Stimulated activated CD8-positive, alpha-beta memory T cell treated with anti-CD3 and anti-CD28 coated beads, Interleukin-7, amount 100 ng/mL, for 1 hour (primary cell): ENCODE data around the gene CD22.
"Not testable (repeated sequence)": the region's sequence is repeated elsewhere in the genome, so short reads cannot be mapped to it uniquely, and the experiment has no call there.

Experiments used
- DNase-seq, 2 donors: peaks; one replicate each; pipeline ENCODE4 v3.0.0-alpha.2; 2020; ENCODE audit warnings: low read depth in 2 of 2

Gene CD22

DNA sequence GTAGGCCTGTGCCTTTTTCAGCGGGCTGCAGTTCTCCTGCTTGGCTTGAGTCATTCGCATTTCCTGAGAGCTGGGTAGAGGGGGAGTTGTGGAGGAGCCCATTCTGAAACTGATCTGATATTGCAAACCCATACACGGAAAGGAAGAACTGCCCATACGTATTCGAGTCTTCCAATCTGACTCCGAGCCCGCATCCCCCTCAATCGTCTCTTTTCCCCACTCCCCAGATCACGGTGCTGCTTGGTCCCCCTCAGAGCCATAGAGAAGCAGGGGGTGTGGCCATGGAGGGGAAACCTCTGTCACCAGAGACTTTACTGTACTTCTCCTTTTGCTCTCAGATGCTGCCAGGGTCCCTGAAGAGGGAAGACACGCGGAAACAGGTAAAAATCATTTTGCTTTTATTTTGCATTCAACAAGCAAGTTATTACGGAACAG lies at the start of gene CD22:
CD22 (plus strand) TSS at position 337 of the 435 bp plus-strand sequence. CDS start 2,854 bp downstream, outside the sequence.
- no peak for DNase-seq

DNA sequence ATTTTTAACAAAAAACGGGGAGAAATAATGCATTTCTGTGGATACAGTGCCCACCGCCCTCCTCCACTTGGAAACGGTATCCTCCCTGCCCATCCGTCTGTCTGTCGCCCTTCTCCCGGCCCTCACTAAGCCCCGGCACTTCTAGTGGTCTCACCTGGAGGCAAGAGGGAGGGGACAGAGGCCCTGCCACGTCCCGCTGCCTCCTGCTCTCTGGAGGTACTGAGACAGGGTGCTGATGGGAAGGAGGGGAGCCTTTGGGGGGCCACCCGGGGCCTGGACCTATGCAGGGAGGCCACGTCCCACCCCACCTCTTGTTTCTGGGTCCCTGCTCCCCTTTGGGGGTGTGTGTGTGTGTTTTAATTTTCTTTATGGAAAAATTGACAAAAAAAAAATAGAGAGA lies 49.6 kb upstream of the CD22 start:
- DNase-seq: no peak

DNA sequence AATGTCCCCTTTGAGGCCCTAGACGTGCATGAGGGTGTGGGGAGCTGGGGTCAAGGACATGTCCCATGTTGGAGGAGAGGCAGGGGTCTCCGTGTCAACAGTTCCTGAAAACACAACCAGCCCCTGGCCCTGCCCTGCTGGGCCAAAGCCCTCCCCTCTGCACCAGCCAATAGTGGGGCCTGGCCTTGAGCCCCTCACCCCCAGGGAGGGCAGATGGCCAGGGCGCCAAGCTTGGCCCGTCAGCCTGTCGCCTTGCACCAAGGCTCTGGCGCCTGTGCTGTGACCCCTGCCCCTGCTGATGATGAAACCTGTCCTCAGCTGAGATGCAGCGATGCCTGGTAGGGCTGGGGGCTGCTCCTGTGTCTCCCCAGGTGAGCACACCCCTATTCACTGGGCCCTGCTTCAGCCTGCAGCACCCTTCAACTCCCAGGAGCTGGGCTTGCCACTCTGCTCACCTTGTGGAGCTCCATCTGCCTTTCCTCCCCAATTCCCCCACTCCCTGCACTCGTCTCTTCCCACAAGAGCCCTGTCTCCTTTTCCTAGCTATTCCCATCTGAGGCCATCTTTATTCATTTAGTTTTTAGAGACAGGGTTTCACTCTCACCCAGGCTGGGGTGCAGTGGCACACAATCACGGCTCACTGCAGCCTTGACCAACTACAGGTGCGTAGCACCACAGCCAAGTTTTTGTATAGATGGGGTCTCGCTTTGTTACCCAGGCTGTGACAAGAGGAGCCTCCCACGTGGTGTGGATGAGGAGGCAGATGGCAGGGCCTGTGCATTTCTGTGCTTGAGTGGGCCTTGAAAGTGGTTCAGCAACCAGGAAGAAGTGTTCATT lies 48.8 kb upstream of the CD22 start:
- no peak for DNase-seq

DNA sequence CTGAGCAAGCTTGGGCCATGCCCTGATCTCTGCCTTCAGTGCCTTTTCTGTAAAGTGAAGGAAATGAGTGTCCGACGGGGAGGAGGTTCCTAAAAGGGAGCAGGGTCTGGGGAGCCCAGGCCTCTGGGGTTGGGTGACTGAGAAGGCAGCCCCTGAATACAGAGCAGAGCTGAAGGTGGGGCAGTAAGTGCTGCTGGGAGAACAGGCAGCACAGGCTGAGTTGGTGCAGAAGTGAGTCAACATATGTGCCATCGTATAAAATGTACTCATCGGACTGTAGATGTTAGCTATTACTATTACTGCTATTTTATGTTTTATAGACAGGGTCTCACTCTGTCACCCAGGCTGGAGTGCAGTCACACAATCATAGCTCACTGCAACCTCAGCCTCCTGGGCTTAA lies 47.7 kb upstream of the CD22 start:
- no peak for DNase-seq

DNA sequence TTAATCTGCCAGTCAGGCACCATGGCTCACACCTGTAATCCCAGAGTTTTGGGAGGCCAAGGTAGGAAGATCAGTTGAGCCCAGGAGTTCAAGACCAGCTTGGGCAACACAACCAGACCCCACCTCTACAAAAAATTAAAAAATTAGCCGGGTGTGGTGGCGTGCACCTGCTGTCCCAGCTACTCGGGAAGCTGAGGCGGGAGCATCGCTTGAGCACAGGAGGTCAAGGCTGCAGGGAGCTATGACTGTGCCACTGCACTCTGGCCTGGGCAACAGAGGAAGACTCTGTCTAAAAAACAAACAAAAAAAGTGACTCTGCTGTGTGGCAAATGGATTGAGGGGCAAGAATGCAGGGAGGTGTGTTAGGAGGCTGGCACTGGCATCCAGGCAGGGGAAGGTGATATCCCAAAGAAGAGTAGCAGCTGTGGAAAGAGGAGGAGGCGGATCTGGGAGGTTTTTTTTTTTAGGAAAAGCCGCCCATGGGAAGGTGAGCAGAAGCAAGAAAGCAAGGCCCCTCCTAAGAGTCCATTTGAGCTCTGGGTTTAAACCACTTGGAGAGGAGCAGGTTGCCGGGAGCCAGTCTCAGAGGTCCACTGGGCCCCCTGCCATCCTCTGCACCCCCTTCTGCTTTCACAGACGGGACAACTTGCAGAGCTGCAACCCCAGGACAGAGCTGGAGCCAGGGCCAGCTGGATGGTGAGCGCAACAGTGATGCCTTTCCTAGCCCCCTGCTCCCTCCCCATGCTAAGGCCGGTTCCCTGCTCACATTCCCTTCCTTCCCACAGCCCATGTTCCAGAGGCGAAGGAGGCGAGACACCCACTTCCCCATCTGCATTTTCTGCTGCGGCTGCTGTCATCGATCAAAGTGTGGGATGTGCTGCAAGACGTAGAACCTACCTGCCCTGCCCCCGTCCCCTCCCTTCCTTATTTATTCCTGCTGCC lies 44.6 kb upstream of the CD22 start:
- no peak for DNase-seq

DNA sequence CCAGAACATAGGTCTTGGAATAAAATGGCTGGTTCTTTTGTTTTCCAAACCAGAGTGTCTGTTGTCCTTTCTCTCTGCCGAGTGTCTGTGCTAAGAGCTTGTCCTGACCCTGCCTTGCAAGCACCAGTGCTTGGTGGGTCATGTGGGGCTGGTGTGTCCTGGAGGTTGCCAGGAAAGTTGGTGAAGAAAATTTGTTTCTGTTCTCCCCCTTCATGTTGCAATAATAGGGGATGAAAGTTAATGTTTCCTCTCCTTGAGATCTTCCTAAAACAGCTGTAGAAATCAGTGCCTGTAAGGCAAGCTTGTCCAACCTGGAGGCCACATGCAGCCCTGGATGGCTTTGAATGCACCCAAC lies 43.9 kb upstream of the CD22 start:
- DNase-seq: no peak

DNA sequence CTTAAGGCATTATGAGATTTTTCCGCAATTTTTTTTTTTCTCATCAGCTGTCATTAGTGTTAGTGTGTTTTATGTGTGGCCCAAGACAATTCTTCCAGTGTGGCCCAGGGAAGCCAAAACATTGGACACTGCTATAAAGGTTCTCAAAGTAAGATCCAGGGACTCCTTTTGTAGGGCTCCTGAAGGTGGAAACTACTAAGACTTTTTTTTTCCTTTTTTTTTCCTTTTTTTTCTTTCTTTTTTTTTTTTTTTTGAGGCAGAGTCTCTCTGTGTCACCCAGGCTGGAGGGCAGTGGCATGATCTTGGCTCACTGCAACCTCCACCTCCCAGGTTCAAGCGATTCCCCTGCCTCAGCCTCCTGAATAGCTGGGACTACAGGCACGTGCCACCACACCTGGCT lies 43.5 kb upstream of the CD22 start:
- not testable (repeated sequence) for DNase-seq

DNA sequence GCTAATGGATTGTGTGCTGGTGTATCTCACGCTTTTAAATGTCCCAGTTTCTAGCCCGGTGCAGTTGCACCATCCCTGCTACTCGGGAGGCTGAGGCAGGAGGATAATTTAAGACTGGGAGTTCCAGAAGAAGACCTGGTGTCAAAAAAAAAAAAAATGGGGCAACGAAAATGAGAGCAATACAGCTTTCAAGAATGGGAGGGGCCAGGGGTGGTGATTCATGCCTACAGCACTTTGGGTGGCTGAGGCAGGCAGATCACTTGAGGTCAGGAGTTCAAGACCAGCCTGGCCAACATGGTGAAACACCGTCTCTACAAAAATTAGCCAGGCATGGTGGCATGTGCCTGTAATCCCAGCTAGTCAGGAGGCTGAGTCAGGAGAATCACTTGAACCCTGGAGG lies 42.9 kb upstream of the CD22 start:
- not testable (repeated sequence) for DNase-seq

DNA sequence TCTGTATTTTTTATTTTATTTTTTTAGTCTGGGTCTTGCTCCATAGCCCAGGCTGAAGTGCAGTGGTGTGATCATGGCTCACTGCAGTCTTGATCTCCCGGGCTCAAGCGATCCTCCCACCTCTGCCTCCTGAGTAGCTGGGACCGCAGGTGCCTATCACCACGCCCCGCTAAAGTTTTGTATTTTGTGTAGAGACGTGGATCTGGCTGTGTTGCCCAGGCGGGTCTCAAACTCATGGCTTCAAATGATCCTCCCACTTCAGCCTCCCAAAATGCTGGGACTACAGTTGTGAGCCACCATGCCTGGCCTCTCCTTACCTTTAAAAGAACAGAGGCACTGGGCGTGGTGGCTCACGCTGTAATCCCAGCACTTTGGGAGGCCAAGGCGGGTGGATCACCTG lies 41.3 kb upstream of the CD22 start:
- DNase-seq: no peak

DNA sequence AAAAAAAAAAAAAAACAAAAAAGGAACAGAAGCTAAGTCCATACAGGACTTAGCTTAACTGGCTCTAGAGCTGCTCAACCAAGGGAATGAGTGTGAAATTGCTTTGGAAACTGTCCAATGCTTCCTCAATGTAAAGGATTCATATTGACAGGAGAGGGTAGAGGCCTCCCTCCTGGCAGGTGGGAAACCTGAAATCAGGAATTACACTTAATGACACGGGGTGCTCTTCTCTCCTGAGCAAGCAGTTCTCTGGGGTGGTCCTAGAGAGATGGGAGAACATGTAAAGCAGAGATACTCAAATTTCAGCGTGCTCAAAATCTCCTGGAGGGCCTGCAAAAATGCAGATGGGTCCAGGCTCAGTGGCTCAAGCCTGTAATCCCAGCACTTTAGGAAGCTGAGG lies 40.7 kb upstream of the CD22 start:
- no peak for DNase-seq

DNA sequence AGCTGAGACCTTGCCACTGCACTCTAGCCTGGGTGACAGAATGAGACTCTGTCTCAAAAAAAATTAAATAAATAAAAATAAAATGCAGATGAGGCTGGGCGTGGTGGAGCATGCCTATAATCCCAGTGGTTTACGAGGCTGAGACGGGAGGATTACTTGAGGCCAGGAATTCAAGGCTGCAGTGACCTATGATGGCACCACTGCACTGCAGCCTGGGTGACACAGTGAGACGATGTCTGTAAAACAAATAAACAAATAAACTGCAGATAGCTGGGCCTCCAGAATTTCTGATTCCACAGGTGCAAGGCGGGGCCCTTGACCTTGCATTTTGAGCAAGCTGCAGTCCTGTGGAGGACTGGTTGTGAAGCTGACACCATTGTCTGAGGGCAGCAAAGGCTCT lies 40.1 kb upstream of the CD22 start:
- no peak for DNase-seq

DNA sequence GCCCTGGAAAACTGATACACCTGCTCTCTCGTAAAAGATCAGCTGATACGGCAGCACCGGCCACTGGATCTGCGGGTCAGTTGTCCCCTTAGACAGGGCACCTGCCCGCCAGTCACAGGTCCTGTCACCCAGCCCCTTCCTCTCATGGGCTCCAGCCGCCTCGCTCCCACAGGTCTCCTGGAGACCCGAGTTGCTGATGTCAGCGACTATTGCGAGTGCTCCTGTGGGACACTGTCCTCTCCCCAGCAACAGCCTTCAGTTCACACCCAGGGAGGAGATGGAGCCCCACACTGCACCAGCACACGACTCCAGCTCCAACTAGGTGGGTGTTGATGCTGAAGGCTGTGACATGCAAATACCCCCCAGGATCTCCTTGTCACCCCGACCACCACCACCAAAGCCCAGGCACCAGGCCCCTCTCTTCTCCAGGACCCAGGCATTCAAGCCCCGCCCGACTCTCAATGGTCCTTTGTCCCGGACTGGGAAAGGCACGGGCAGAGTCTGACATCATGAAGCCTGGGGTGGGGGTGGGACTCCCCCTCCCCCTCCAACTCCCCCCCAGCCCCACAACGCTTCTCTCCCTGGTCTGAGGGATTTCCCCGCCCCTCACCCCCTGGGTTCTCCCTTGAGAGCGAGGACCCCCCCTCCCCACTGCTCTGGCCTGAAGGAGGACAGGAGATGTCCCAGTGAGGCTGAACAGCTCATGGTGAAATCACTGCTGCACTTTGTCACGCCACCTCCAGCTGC lies 38.4 kb upstream of the CD22 start:
- no peak for DNase-seq

DNA sequence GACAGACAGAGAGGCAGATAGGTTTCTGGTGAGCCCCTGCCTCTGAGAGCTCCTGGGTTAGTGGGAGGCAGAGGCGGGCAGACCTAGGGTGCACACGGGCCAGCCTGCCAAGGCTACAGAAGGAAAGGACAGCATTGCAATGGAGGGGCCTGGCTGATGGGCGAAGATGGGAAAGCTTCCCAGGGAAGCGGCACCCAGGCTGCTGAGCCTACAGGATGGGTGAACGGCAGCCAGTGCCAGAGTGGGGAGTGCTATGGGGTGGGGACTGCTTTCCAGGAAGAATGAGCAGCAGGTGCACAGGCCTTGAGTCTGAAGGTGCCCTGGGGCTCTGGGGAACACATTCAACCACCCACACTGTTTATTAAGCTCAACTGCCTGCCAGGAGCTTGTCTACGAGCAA lies 37.7 kb upstream of the CD22 start:
- DNase-seq: no peak

DNA sequence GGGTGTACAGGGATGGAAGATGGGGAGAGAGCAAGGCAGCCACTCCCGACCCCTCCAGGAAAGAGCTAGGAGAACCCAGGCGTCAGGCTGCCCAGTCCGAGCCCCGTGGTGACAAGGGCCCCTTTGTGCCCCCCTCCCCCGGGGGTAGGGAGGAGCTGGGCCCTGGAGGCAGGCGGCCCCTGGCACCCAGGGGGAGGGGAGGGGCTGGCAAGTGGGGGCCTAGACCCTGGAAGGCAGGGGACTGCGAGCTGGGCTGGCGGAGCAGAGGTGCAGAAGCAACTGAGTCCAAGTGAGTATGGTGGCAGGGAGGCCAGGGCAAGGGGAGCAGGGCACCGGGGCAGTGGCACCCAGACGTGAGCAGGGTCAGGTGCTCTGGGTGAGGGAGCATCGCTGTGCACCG lies 37.1 kb upstream of the CD22 start, which contains the start of gene MAG:
MAG (plus strand) TSS at position 246 of the 400 bp plus-strand sequence. CDS start 3,248 bp downstream, outside the sequence.
- DNase-seq: no peak

DNA sequence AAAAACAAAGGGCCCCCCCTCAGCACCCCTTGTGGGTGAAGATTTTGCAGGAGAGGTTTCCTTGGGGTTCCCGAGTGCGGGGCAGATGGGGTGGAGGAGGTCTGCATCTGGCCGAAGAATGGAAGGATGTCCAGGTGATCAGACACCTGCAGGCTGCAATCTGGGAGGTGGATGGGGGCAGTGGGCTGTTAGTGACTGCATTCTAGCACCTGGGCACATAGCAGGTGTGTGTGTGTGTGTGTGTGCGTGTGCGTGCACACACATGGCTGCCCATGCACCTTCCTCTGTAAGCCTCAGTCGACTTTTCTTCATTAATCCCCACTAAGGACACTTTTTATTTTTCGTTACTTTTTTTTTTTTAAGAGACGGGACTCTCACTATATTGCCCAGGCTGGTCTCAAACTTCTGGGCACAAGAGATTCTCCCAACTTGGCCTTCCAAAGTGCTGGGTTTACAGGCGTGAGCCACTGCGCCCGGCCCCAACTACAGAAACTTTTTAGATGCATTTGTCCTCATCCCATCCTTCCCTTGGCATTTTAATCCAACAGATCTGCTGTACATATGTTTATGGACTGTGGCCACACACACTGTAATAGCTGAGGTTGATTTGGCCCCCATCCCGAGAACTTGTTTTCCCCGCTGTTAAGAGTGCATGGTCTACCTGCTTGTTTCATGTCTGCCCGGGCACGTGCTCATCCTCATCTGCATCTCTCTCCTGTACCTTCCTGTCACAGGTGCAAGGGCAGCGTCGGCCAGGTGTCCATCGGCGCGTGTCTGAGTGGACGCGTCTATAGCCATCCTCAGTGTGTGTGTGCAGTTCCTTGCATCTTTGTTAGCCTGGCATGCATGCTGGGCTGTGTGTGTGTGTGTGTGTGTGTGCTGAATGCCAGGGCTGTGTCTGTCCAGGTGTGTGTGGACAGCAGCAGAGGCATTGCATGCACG lies 36.3 kb upstream of the CD22 start:
- no peak for DNase-seq

DNA sequence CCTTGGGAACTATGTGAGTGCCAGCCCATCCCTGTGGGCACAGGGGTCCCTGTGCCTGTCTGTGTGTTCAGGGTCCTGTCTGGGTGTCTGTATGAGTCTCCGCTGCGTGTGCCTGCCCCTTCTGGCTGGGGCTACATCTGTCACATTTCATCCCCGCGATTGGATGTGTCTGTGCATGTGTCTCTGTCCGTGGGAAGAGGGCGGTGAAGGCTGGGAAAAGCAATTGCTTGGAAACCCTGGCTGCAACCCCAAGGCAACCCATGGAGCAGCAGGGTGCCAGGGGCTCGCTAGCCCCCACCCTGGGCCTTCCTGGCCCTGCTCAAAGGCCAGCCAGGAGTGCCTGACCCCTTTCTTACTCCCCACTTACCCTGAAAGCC lies 35.6 kb upstream of the CD22 start:
- no peak for DNase-seq

DNA sequence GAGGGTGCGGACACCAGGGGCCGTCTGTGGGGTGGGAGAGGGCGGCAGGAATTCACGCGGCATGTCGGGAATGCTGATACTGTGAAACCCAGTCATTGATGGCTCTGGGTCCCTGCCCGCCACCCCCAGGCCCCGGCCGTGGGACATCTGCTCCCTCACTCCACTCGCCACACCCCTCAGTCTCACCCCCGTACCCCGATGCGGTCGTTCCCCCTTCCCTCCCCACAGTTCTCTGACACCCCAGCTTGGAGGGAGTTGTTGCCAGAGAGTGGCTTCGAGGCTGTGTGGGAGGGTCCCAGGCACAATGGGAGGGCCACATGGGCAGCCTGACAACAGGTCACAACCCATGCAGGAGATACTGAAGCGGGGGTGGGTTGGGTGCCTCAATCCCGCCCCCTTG lies 35.2 kb upstream of the CD22 start:
- no peak for DNase-seq

DNA sequence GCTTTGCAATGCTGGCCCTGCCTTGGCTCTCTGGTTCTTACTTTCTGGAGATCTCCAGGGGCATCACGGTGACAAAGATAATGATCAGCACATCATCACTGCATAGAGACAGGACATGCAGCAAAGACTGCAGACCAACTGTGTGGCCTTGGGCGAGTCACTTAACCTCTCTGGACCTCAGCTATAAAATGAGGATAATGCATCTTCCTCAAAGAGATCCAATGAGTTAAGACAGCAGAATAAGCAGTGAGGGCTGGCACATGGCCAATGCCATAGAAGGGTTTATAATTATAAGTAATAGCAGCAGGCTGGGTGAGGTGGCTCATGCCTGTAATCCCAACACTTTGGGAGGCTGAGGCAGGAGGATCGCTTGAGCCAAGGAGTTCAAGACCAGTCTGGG lies 34.7 kb upstream of the CD22 start:
- DNase-seq: no peak

DNA sequence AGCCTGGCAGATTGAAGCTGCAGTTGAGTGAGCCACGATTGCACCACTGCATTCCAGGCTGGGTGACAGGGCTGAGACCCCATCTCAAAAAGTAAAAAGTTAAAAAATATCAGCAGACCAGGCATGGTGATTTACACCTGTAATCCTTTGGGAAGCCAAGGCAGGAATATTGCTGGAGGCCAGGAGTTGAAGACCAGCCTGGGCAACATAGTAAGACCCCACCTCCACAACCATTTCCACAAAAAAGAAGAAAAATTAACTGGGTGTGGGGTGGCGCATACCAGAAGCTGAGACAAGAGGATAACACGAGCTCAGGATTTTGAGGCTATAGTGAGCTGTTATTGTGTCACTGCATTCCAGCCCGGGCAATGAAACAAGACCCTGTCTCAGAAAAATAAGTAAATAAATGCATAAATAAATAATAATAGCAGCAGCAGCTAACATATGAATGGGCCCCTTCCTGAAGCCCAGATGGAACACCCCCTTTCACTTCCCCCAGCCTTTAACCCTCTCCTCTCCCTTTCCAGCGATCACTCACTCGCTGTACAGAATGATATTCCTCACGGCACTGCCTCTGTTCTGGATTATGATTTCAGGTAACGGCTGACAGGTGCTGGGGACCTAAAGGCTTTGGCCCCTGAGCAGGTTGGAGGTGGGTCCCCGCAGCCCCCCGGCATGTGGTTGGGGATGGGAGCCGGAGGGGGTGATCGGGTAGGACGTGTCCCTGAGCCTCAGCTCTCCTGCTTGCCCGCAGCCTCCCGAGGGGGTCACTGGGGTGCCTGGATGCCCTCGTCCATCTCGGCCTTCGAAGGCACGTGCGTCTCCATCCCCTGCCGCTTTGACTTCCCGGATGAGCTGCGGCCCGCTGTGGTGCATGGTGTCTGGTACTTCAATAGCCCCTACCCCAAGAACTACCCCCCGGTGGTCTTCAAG lies 33.9 kb upstream of the CD22 start:
- DNase-seq: no peak
